GM12878 (cell line): ENCODE measurements around the gene TMED7. TPM values are rescaled to one million over a fixed set of nuclear protein-coding genes. Genes with fewer than 3 reads are reported as not detected.

Experiments used
- CREB1 ChIP-seq: IDR thresholded peaks from 2 replicates; pipeline ENCODE4 v1.6.1; 2012; ENCODE audit warnings: low read depth, mild to moderate bottlenecking, inconsistent platforms
- FOXM1 ChIP-seq: IDR thresholded peaks from 2 replicates; pipeline ENCODE4 v1.6.1; 2012; ENCODE audit warnings: low read depth, mild to moderate bottlenecking, inconsistent platforms, low read length, moderate library complexity
- KLF5 ChIP-seq: fragments of 450-650 bp; IDR thresholded peaks from 2 replicates; pipeline ENCODE4 v1.6.1; 2014; ENCODE audit warnings: mild to moderate bottlenecking; ENCODE audit not compliant: partially characterized antibody
- MTA2 ChIP-seq: fragments of 450-650 bp; IDR thresholded peaks from 2 replicates; pipeline ENCODE4 v1.6.1; 2016; ENCODE audit warnings: low read depth, mild to moderate bottlenecking, moderate library complexity
- POLR2AphosphoS5 ChIP-seq: IDR thresholded peaks from 2 replicates; pipeline ENCODE4 v1.6.1; 2011; ENCODE audit warnings: mild to moderate bottlenecking, low read length, inconsistent platforms
- SIN3A ChIP-seq: IDR thresholded peaks from 2 replicates; pipeline ENCODE4 v1.6.1; 2012; ENCODE audit warnings: low read depth, low read length, improper control_type of control experiment
- STAT1 ChIP-seq: fragments of 450-650 bp; conservative IDR thresholded peaks from 2 replicates; pipeline ENCODE4 v1.6.1; 2014; ENCODE audit warnings: antibody characterized with exemption, mild to moderate bottlenecking
- SUZ12 ChIP-seq: fragments of 200-600 bp; sonication (generic); IDR thresholded peaks from one replicate; pipeline ENCODE4 v1.6.1; 2018; ENCODE audit warnings: antibody characterized with exemption, mild to moderate bottlenecking; ENCODE audit not compliant: unreplicated experiment
- TARDBP ChIP-seq: IDR thresholded peaks from 2 replicates; pipeline ENCODE4 v1.6.1; 2016; ENCODE audit warnings: borderline replicate concordance
- YY1 ChIP-seq: IDR thresholded peaks from 2 replicates; pipeline ENCODE4 v1.6.1; 2011; ENCODE audit warnings: low read depth, mild to moderate bottlenecking, low read length
- ZNF274 ChIP-seq: IDR thresholded peaks from one replicate; pipeline ENCODE4 v1.8.0; 2011; ENCODE audit not compliant: insufficient read length, insufficient read depth
- polyA plus RNA-seq, 11 experiments: library from polyadenylated mRNA; depleted of rRNA in 4 of 11; unstranded in 6 of 11; stranded (reverse) in 5 of 11; fragments of >200 nt; fragmentation: Nextera tagmentation in 4 of 11; fragmentation: Illumina TruSeq in 1 of 11; extraction: Ambion mirVana in 4 of 11; extraction: Trizol in 1 of 11; gene quantifications; 1 replicate in 1 of 11; 2 replicates in 10 of 11; pipeline versions ENCODE4 v1.2.1 to v1.2.3, GENCODE V29; 2011 to 2016; ENCODE audit warnings: inconsistent platforms in 2 of 11, missing spikeins in 2 of 11, low read depth in 1 of 11
- total RNA-seq, 4 experiments: library from RNA; depleted of rRNA in 3 of 4; stranded (reverse); fragments of >200 nt in 3 of 4; fragmentation: Illumina TruSeq in 1 of 4; extraction: Trizol in 1 of 4; gene quantifications; 2 replicates each; pipeline versions ENCODE4 v1.2.1 to v1.2.3, GENCODE V29; 2013 to 2021
- TF ChIP-seq, protein P1 (sequence below): IDR thresholded peaks from 2 replicates; pipeline ENCODE4 v1.6.1; 2012; ENCODE audit warnings: improper control_type of control experiment, low read depth, low read length; ENCODE audit not compliant: insufficient replicate concordance
- TF ChIP-seq, protein P2 (sequence below): fragments of 450-650 bp; IDR thresholded peaks from 2 replicates; pipeline ENCODE4 v1.6.1; 2017; ENCODE audit warnings: low read depth, mild to moderate bottlenecking, moderate library complexity
- TF ChIP-seq, protein P3 (sequence below): IDR thresholded peaks from 2 replicates; pipeline ENCODE4 v1.6.1; 2012; ENCODE audit warnings: low read length, inconsistent platforms
- TF ChIP-seq, protein P4 (sequence below): fragments of 450-650 bp; IDR thresholded peaks from 2 replicates; pipeline ENCODE4 v1.6.1; 2017; ENCODE audit warnings: mild to moderate bottlenecking, moderate library complexity
- TF ChIP-seq, protein P5 (sequence below): fragments of 450-650 bp; IDR thresholded peaks from 2 replicates; pipeline ENCODE4 v1.6.1; 2018; ENCODE audit warnings: borderline replicate concordance, mild to moderate bottlenecking; ENCODE audit not compliant: partially characterized antibody

TMED7 gene
- total and polyA plus RNA-seq, 10 of the 15 experiments (the other 5 are each of a cell fraction or from before 2014, with no cell fraction given), result 8.0 to 37.3 (median 25.2) TPM

DNA sequence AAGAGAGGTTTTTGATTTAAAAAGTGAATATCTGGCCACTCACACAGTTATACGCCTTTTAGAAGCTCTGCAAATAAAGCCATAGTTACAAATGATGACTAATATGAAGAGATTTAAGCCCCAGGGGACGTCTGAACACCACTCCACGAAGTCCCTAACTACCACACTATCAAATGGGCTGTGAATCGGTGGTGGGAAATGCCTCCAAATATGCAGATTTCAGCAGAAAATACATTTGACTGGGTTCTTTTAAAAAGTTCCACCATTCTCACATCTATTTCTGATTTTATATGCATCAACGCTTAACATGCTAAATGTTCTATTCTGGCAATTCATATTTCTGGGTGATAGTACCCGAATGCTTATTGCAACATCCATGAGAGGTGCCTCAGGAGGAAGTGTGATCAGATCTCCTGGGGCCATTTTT lies 46.1 kb downstream of the TMED7 start (continued):
- TF ChIP-seq, protein P1, sequence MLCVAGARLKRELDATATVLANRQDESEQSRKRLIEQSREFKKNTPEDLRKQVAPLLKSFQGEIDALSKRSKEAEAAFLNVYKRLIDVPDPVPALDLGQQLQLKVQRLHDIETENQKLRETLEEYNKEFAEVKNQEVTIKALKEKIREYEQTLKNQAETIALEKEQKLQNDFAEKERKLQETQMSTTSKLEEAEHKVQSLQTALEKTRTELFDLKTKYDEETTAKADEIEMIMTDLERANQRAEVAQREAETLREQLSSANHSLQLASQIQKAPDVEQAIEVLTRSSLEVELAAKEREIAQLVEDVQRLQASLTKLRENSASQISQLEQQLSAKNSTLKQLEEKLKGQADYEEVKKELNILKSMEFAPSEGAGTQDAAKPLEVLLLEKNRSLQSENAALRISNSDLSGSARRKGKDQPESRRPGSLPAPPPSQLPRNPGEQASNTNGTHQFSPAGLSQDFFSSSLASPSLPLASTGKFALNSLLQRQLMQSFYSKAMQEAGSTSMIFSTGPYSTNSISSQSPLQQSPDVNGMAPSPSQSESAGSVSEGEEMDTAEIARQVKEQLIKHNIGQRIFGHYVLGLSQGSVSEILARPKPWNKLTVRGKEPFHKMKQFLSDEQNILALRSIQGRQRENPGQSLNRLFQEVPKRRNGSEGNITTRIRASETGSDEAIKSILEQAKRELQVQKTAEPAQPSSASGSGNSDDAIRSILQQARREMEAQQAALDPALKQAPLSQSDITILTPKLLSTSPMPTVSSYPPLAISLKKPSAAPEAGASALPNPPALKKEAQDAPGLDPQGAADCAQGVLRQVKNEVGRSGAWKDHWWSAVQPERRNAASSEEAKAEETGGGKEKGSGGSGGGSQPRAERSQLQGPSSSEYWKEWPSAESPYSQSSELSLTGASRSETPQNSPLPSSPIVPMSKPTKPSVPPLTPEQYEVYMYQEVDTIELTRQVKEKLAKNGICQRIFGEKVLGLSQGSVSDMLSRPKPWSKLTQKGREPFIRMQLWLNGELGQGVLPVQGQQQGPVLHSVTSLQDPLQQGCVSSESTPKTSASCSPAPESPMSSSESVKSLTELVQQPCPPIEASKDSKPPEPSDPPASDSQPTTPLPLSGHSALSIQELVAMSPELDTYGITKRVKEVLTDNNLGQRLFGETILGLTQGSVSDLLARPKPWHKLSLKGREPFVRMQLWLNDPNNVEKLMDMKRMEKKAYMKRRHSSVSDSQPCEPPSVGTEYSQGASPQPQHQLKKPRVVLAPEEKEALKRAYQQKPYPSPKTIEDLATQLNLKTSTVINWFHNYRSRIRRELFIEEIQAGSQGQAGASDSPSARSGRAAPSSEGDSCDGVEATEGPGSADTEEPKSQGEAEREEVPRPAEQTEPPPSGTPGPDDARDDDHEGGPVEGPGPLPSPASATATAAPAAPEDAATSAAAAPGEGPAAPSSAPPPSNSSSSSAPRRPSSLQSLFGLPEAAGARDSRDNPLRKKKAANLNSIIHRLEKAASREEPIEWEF, result peak; percentile 93
- TF ChIP-seq TARDBP (no peak), STAT1 (no peak), CREB1 (peak; percentile 22; the same call in 1 of the 2 replicates), ZNF274 (no peak), MTA2 (peak; percentile 71; the same call in 1 of the 2 replicates), SIN3A (no peak), POLR2AphosphoS5 (no peak), SUZ12 (no peak), FOXM1 (peak; percentile 73; the same call in 1 of the 2 replicates), KLF5 (no peak), YY1 (0 out of 2 replicates have a peak, but pooled peaks have one; percentile 40)
- TF ChIP-seq, protein P2, sequence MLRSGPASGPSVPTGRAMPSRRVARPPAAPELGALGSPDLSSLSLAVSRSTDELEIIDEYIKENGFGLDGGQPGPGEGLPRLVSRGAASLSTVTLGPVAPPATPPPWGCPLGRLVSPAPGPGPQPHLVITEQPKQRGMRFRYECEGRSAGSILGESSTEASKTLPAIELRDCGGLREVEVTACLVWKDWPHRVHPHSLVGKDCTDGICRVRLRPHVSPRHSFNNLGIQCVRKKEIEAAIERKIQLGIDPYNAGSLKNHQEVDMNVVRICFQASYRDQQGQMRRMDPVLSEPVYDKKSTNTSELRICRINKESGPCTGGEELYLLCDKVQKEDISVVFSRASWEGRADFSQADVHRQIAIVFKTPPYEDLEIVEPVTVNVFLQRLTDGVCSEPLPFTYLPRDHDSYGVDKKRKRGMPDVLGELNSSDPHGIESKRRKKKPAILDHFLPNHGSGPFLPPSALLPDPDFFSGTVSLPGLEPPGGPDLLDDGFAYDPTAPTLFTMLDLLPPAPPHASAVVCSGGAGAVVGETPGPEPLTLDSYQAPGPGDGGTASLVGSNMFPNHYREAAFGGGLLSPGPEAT, result peak; percentile 75
- TF ChIP-seq, protein P3, sequence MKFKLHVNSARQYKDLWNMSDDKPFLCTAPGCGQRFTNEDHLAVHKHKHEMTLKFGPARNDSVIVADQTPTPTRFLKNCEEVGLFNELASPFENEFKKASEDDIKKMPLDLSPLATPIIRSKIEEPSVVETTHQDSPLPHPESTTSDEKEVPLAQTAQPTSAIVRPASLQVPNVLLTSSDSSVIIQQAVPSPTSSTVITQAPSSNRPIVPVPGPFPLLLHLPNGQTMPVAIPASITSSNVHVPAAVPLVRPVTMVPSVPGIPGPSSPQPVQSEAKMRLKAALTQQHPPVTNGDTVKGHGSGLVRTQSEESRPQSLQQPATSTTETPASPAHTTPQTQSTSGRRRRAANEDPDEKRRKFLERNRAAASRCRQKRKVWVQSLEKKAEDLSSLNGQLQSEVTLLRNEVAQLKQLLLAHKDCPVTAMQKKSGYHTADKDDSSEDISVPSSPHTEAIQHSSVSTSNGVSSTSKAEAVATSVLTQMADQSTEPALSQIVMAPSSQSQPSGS, result peak; percentile 83
- TF ChIP-seq, protein P4, sequence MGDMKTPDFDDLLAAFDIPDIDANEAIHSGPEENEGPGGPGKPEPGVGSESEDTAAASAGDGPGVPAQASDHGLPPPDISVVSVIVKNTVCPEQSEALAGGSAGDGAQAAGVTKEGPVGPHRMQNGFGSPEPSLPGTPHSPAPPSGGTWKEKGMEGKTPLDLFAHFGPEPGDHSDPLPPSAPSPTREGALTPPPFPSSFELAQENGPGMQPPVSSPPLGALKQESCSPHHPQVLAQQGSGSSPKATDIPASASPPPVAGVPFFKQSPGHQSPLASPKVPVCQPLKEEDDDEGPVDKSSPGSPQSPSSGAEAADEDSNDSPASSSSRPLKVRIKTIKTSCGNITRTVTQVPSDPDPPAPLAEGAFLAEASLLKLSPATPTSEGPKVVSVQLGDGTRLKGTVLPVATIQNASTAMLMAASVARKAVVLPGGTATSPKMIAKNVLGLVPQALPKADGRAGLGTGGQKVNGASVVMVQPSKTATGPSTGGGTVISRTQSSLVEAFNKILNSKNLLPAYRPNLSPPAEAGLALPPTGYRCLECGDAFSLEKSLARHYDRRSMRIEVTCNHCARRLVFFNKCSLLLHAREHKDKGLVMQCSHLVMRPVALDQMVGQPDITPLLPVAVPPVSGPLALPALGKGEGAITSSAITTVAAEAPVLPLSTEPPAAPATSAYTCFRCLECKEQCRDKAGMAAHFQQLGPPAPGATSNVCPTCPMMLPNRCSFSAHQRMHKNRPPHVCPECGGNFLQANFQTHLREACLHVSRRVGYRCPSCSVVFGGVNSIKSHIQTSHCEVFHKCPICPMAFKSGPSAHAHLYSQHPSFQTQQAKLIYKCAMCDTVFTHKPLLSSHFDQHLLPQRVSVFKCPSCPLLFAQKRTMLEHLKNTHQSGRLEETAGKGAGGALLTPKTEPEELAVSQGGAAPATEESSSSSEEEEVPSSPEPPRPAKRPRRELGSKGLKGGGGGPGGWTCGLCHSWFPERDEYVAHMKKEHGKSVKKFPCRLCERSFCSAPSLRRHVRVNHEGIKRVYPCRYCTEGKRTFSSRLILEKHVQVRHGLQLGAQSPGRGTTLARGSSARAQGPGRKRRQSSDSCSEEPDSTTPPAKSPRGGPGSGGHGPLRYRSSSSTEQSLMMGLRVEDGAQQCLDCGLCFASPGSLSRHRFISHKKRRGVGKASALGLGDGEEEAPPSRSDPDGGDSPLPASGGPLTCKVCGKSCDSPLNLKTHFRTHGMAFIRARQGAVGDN, result no peak
- TF ChIP-seq, protein P5, sequence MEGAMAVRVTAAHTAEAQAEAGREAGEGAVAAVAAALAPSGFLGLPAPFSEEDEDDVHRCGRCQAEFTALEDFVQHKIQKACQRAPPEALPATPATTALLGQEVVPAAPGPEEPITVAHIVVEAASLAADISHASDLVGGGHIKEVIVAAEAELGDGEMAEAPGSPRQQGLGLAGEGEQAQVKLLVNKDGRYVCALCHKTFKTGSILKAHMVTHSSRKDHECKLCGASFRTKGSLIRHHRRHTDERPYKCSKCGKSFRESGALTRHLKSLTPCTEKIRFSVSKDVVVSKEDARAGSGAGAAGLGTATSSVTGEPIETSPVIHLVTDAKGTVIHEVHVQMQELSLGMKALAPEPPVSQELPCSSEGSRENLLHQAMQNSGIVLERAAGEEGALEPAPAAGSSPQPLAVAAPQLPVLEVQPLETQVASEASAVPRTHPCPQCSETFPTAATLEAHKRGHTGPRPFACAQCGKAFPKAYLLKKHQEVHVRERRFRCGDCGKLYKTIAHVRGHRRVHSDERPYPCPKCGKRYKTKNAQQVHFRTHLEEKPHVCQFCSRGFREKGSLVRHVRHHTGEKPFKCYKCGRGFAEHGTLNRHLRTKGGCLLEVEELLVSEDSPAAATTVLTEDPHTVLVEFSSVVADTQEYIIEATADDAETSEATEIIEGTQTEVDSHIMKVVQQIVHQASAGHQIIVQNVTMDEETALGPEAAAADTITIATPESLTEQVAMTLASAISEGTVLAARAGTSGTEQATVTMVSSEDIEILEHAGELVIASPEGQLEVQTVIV, result no peak
